Measurements from ENCODE around the gene THOC5. TPM values are rescaled to one million over a fixed set of nuclear protein-coding genes. Genes with fewer than 3 reads are reported as not detected.

Gene THOC5
- total and polyA plus RNA-seq, 2 of the 4 experiments (the other 2 are of a cell fraction), result 68.4 to 73.7 TPM

Other genes with a start within 250 kb of the THOC5 start
- 1.4 TPM in 2 replicates for gene GAS2L1, start 247.1 kb downstream of the THOC5 start, total RNA-seq (2012; rRNA removed)
- gene GAS2L1, start 247.1 kb downstream of the THOC5 start, polyA plus RNA-seq (2012; rRNA removed), result 15.6 and 22.5 TPM in 2 replicates
- not detected in 2 replicates for gene RASL10A, start 238.1 kb downstream of the THOC5 start, total RNA-seq (2012; rRNA removed)
- 0.07 and 0.26 TPM in 2 replicates for gene RASL10A, start 238.1 kb downstream of the THOC5 start, polyA plus RNA-seq (2012; rRNA removed)
- 65.5 and 70.8 TPM in 2 replicates for gene AP1B1, start 165.2 kb downstream of the THOC5 start, total RNA-seq (2012; rRNA removed)
- 55.7 and 62.3 TPM in 2 replicates for gene AP1B1, start 165.2 kb downstream of the THOC5 start, polyA plus RNA-seq (2012; rRNA removed)
- not detected in 2 replicates for gene RFPL1, start 115.2 kb downstream of the THOC5 start, total RNA-seq (2012; rRNA removed)
- gene RFPL1, start 115.2 kb downstream of the THOC5 start, polyA plus RNA-seq (2012; rRNA removed), result not detected in 2 replicates
- 1.3 and 1.7 TPM in 2 replicates for gene NEFH, start 73.5 kb downstream of the THOC5 start, total RNA-seq (2012; rRNA removed)
- 2.7 and 2.9 TPM in 2 replicates for gene NEFH, start 73.5 kb downstream of the THOC5 start, polyA plus RNA-seq (2012; rRNA removed)
- 61.4 and 68.3 TPM in 2 replicates for gene NIPSNAP1, start 27.4 kb upstream of the THOC5 start, total RNA-seq (2012; rRNA removed)
- 64.6 and 69.7 TPM in 2 replicates for gene NIPSNAP1, start 27.4 kb upstream of the THOC5 start, polyA plus RNA-seq (2012; rRNA removed)
- gene NF2, start 49.9 kb upstream of the THOC5 start, total RNA-seq (2012; rRNA removed), result 151 and 181 TPM in 2 replicates
- gene NF2, start 49.9 kb upstream of the THOC5 start, polyA plus RNA-seq (2012; rRNA removed), result 56.5 and 59.0 TPM in 2 replicates
- under 0.01 TPM in 2 replicates for gene CABP7, start 166.2 kb upstream of the THOC5 start, total RNA-seq (2012; rRNA removed)
- 0.03 and 0.06 TPM in 2 replicates for gene CABP7, start 166.2 kb upstream of the THOC5 start, polyA plus RNA-seq (2012; rRNA removed)
- 16.1 and 21.7 TPM in 2 replicates for gene ZMAT5, start 213.2 kb upstream of the THOC5 start, total RNA-seq (2012; rRNA removed)
- 31.8 and 33.7 TPM in 2 replicates for gene ZMAT5, start 213.2 kb upstream of the THOC5 start, polyA plus RNA-seq (2012; rRNA removed)
- 103 and 131 TPM in 2 replicates for gene UQCR10, start 213.6 kb upstream of the THOC5 start, total RNA-seq (2012; rRNA removed)
- 260 and 285 TPM in 2 replicates for gene UQCR10, start 213.6 kb upstream of the THOC5 start, polyA plus RNA-seq (2012; rRNA removed)